HCT116 (cell line): Measurements from ENCODE around the gene ENPP6. TPM values are rescaled to one million over a fixed set of nuclear protein-coding genes. Genes with fewer than 3 reads are reported as not detected.

Source experiments
- ATAC-seq: fragments of 200-7000 bp; cut with Tn5 transposase; 2 replicates; pipeline ENCODE4 v1.9.1; 2020; ENCODE audit warnings: mild to moderate bottlenecking, moderate library complexity
- BruUV-seq: library from RNA; stranded (reverse); fragments of 400-500 nt; replicated peaks from 2 replicates; lab custom pipeline; 2021; lab: Mats Ljungman, UMichigan
- CTCF ChIA-PET: fragments of 300-600 bp; sonication (Branson Sonifier 250); formaldehyde crosslinking; loops from one replicate; lab custom pipeline; 2021; ENCODE audit warnings: antibody characterized with exemption; lab: Charles Lee
- POLR2A ChIA-PET: fragments of 300-600, 350-600 bp; sonication (Branson Sonifier 250); formaldehyde crosslinking; loops from one replicate; lab custom pipeline; 2021; ENCODE audit warnings: antibody characterized with exemption; lab: Charles Lee
- RAD21 ChIA-PET, 2 experiments: fragments of 300-600 bp; sonication (Branson Sonifier 250); formaldehyde crosslinking; loops; one replicate each; lab custom pipeline; 2023; ENCODE audit warnings: low total read pairs in 2 of 2; ENCODE audit not compliant: uncharacterized antibody in 2 of 2, unreplicated experiment in 2 of 2, low non-redundant PET in 1 of 2; lab: Charles Lee
- DNase-seq: peaks from one replicate; pipeline ENCODE4 v3.0.0-alpha.2; 2010; ENCODE audit warnings: low read depth, low spot score
- H2AFZ ChIP-seq: fragments of 200-600 bp; shearing (Covaris generic), sonication (generic); 2 replicates; pipeline ENCODE4 v1.6.1; 2017; ENCODE audit warnings: low read depth, mixed run types, mixed read lengths, antibody characterized with exemption, low read length; ENCODE audit not compliant: poor library complexity, severe bottlenecking
- H3K27ac ChIP-seq: 2 replicates; pipeline ENCODE4 v1.5.1; 2012; ENCODE audit warnings: low read depth, low read length
- H3K27me3 ChIP-seq: fragments of 200-600 bp; sonication (generic); 2 replicates; pipeline ENCODE4 v1.6.1; 2016; ENCODE audit warnings: mixed run types, low read length, mixed read lengths; ENCODE audit not compliant: insufficient read depth
- H3K36me3 ChIP-seq, 2 experiments: fragments of 200-500 bp in 1 of 2; fragments of 200-600 bp in 1 of 2; sonication (Bioruptor generic) in 1 of 2; sonication (generic) in 1 of 2; 2 replicates each; pipeline versions ENCODE4 v1.5.1 to v1.6.1; 2014 to 2016; ENCODE audit warnings: low read length in 2 of 2, inconsistent platforms in 1 of 2, mixed read lengths in 1 of 2, mixed run types in 1 of 2; ENCODE audit not compliant: insufficient read depth in 2 of 2, control insufficient read depth in 1 of 2
- H3K4me1 ChIP-seq, 2 experiments: fragments of 200-600 bp in 1 of 2; sonication (generic) in 1 of 2; 2 replicates each; pipeline versions ENCODE4 v1.5.1 to v1.6.1; 2012 to 2017; ENCODE audit warnings: low read length in 2 of 2, inconsistent platforms in 1 of 2, mild to moderate bottlenecking in 1 of 2, mixed read lengths in 1 of 2, mixed run types in 1 of 2, moderate library complexity in 1 of 2; ENCODE audit not compliant: insufficient read depth in 2 of 2, control insufficient read depth in 1 of 2
- H3K4me2 ChIP-seq: fragments of 200-600 bp; sonication (generic); 2 replicates; pipeline ENCODE4 v1.6.1; 2017; ENCODE audit warnings: mixed run types, low read length, mixed read lengths
- H3K4me3 ChIP-seq, 2 experiments: fragments of 200-600 bp in 1 of 2; sonication (generic) in 1 of 2; replicated peaks in 1 of 2; 2 replicates each; pipeline ENCODE4 v1.5.1; 2011 to 2016; ENCODE audit warnings: low read length in 2 of 2, control low read depth in 1 of 2, low read depth in 1 of 2, mild to moderate bottlenecking in 1 of 2, mixed read lengths in 1 of 2, mixed run types in 1 of 2
- H3K79me2 ChIP-seq: fragments of 200-600 bp; sonication (generic); 2 replicates; pipeline ENCODE4 v1.6.1; 2017; ENCODE audit warnings: mild to moderate bottlenecking, mixed run types, low read length, moderate library complexity, mixed read lengths; ENCODE audit not compliant: insufficient read depth
- H3K9ac ChIP-seq: fragments of 200-600 bp; sonication (generic); 2 replicates; pipeline ENCODE4 v1.6.1; 2016; ENCODE audit warnings: low read length, mixed read lengths
- H3K9me2 ChIP-seq: fragments of 200-600 bp; sonication (generic), shearing (Covaris generic); 2 replicates; pipeline ENCODE4 v1.6.1; 2017; ENCODE audit warnings: mixed run types, mild to moderate bottlenecking, moderate library complexity; ENCODE audit not compliant: insufficient read depth
- H3K9me3 ChIP-seq, 2 experiments: fragments of 200-500 bp in 1 of 2; fragments of 200-600 bp in 1 of 2; sonication (Bioruptor generic) in 1 of 2; sonication (generic) in 1 of 2; 2 replicates each; pipeline ENCODE4 v1.6.1; 2014 to 2017; ENCODE audit warnings: low read length in 2 of 2, mixed read lengths in 2 of 2, inconsistent platforms in 1 of 2, low read depth in 1 of 2, mild to moderate bottlenecking in 1 of 2, mixed run types in 1 of 2, moderate library complexity in 1 of 2; ENCODE audit not compliant: control insufficient read depth in 1 of 2, insufficient read depth in 1 of 2
- H4K20me1 ChIP-seq: fragments of 200-600 bp; sonication (generic), shearing (Covaris generic); 2 replicates; pipeline ENCODE4 v1.6.1; 2017; ENCODE audit warnings: mixed run types, mild to moderate bottlenecking, moderate library complexity; ENCODE audit not compliant: insufficient read depth
- ATF3 ChIP-seq: IDR thresholded peaks from 2 replicates; pipeline ENCODE4 v1.6.1; 2012
- CEBPB ChIP-seq: IDR thresholded peaks from 2 replicates; pipeline ENCODE4 v1.6.1; 2012; ENCODE audit warnings: low read depth
- ELF1 ChIP-seq: IDR thresholded peaks from 2 replicates; pipeline ENCODE4 v1.6.1; 2012; ENCODE audit warnings: low read depth, borderline replicate concordance
- EZH2 ChIP-seq: fragments of 200-600 bp; sonication (generic); IDR thresholded peaks from 2 replicates; pipeline ENCODE4 v1.6.1; 2017; ENCODE audit warnings: antibody characterized with exemption, mixed run types
- EZH2phosphoT487 ChIP-seq: fragments of 200-600 bp; IDR thresholded peaks from 2 replicates; pipeline ENCODE4 v1.6.1; 2018; ENCODE audit warnings: antibody characterized with exemption, borderline replicate concordance
- FOSL1 ChIP-seq: IDR thresholded peaks from 2 replicates; pipeline ENCODE4 v1.6.1; 2012; ENCODE audit warnings: low read depth
- JUND ChIP-seq: IDR thresholded peaks from 2 replicates; pipeline ENCODE4 v1.6.1; 2012
- MAX ChIP-seq: IDR thresholded peaks from 2 replicates; pipeline ENCODE4 v1.6.1; 2012
- POLR2A ChIP-seq: IDR thresholded peaks from 2 replicates; pipeline ENCODE4 v1.7.0; 2011; ENCODE audit warnings: borderline replicate concordance; ENCODE audit not compliant: insufficient read depth, insufficient read length; ENCODE audit errors: extremely low read depth
- POLR2AphosphoS5 ChIP-seq: IDR thresholded peaks from 2 replicates; pipeline ENCODE4 v1.6.1; 2011; ENCODE audit warnings: mild to moderate bottlenecking, low read depth, low read length, moderate library complexity
- RAD21 ChIP-seq: IDR thresholded peaks from 2 replicates; pipeline ENCODE4 v1.6.1; 2012; ENCODE audit warnings: low read depth, mild to moderate bottlenecking
- SIN3A ChIP-seq: IDR thresholded peaks from 2 replicates; pipeline ENCODE4 v1.6.1; 2012; ENCODE audit warnings: low read depth
- SRF ChIP-seq: IDR thresholded peaks from 2 replicates; pipeline ENCODE4 v1.6.1; 2012; ENCODE audit warnings: low read depth
- TCF7L2 ChIP-seq: IDR thresholded peaks from 2 replicates; pipeline ENCODE4 v1.7.0; 2011; ENCODE audit warnings: borderline replicate concordance, inconsistent platforms; ENCODE audit not compliant: insufficient read depth, insufficient read length; ENCODE audit errors: extremely low read depth
- ZBTB33 ChIP-seq: IDR thresholded peaks from 2 replicates; pipeline ENCODE4 v1.6.1; 2011; ENCODE audit warnings: mild to moderate bottlenecking, low read length, moderate library complexity; ENCODE audit not compliant: insufficient replicate concordance; ENCODE audit errors: extremely low read depth
- ZFX ChIP-seq: fragments of 450-650 bp; IDR thresholded peaks from 2 replicates; pipeline ENCODE4 v1.6.1; 2017
- intact Hi-C: fragments of 100-400 bp; cut with micrococcal nuclease; formaldehyde crosslinking; loops from 2 replicates; pipeline ENCODE4 v1.10.0; 2022
- total RNA-seq: library from RNA; stranded (reverse); gene quantifications from one replicate; pipeline ENCODE4 v1.2.1, GENCODE V29; 2021; ENCODE audit not compliant: unreplicated experiment
- TF ChIP-seq, protein P1 (sequence below), 3 experiments: fragments of 200-600 bp in 1 of 3; sonication (generic) in 1 of 3; IDR thresholded peaks in 2 of 3; conservative IDR thresholded peaks in 1 of 3; 2 replicates each; pipeline ENCODE4 v1.5.1; 2012 to 2017; ENCODE audit warnings: low read depth in 2 of 3, low read length in 2 of 3, antibody characterized with exemption in 1 of 3, borderline replicate concordance in 1 of 3, control low read depth in 1 of 3, mild to moderate bottlenecking in 1 of 3, mixed read lengths in 1 of 3, mixed run types in 1 of 3, moderate library complexity in 1 of 3; ENCODE audit not compliant: insufficient read depth in 1 of 3

ENPP6 gene
- total RNA-seq, 1 experiment from 2014 or later = not detected

DNA sequence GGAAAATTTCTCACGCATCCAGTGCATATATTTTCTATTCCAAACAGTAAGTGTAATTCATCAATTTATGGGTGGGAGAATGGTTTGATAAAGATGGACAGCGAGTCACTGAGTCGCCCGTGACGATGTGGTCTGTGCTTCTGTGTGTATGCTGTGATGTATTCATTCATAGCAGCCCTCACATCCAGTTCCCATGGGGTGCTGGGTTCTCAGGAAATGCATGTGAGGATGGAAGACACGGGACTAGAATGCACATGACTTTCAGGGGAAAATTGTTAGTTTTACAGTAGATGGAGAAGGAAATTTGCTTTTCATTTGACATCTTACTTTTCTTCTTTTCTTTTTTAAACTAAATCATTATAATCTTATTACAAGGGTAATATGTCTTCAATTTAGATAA is 159.6 kb downstream of the ENPP6 start:
- ChIA-PET CTCF (no interaction called here), POLR2A (no interaction called here), RAD21 (no interaction called here)
- H3K79me2 ChIP-seq = no peaks in the 10 kb centered on the region
- ATAC-seq (no peak), DNase-seq (no peak)
- no peaks in the 10 kb centered on the region for H3K9me2 ChIP-seq
- BruUV-seq = no TSS peak
- intact Hi-C loops = no loop called here
- H3K9ac ChIP-seq = no peak overlapping the region
- no peaks in the 10 kb centered on the region for H3K9me3 ChIP-seq
- H3K27me3 ChIP-seq = no peaks in the 10 kb centered on the region
- no peak overlapping the region for H3K4me3 ChIP-seq
- H4K20me1 ChIP-seq = no peaks in the 10 kb centered on the region
- no peak overlapping the region for H3K27ac ChIP-seq
- TF ChIP-seq ZFX (no peak), SIN3A (no peak), TCF7L2 (no peak), ZBTB33 (no peak), POLR2AphosphoS5 (no peak), CEBPB (no peak)
- H3K4me2 ChIP-seq = no peak overlapping the region
- H3K4me1 ChIP-seq = no peaks in the 10 kb centered on the region
- no peak overlapping the region for H2AFZ ChIP-seq
- no peaks in the 10 kb centered on the region for H3K36me3 ChIP-seq

DNA sequence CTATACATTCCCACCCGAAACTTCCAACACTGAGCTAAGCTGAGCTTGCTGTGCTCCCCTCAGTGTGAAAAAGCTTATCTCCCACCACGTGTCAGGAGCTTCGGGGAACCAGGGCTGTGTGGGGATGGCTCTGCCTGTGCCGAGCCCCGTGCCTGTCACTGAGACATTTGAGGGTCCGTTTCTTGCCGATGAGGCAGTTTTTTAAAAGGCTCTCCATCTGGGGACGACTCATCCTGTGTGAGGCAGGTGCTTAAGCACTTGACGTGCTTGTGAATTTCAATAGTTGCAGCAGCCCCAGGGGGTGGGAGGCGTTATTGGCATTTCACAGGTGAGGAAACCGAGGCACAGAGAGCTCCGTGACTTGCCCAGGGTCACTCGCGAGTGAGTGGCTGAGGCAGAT is 160.8 kb downstream of the ENPP6 start:
- no peak overlapping the region for H3K4me3 ChIP-seq
- no peak overlapping the region for H3K4me2 ChIP-seq
- H3K9me2 ChIP-seq = no peaks in the 10 kb centered on the region
- DNase-seq = no peak
- H3K4me1 ChIP-seq = no peaks in the 10 kb centered on the region
- no peaks in the 10 kb centered on the region for H3K27me3 ChIP-seq
- no peak overlapping the region for H2AFZ ChIP-seq
- H3K79me2 ChIP-seq = no peaks in the 10 kb centered on the region
- H3K36me3 ChIP-seq = no peaks in the 10 kb centered on the region
- no peak for ATAC-seq
- intact Hi-C loops = no loop called here
- no TSS peak for BruUV-seq
- H3K27ac ChIP-seq = no peak overlapping the region
- no peaks in the 10 kb centered on the region for H4K20me1 ChIP-seq
- H3K9me3 ChIP-seq = no peaks in the 10 kb centered on the region
- CTCF ChIA-PET = no interaction called here
- H3K9ac ChIP-seq = no peak overlapping the region
- POLR2A ChIA-PET = no interaction called here
- TF ChIP-seq MAX (no peak), CEBPB (no peak), TCF7L2 (no peak), FOSL1 (no peak), EZH2 (no peak), ELF1 (no peak), POLR2A (no peak), EZH2phosphoT487 (no peak), RAD21 (no peak), ZFX (no peak), ATF3 (no peak), JUND (no peak), SRF (no peak)
- TF ChIP-seq, protein P1, sequence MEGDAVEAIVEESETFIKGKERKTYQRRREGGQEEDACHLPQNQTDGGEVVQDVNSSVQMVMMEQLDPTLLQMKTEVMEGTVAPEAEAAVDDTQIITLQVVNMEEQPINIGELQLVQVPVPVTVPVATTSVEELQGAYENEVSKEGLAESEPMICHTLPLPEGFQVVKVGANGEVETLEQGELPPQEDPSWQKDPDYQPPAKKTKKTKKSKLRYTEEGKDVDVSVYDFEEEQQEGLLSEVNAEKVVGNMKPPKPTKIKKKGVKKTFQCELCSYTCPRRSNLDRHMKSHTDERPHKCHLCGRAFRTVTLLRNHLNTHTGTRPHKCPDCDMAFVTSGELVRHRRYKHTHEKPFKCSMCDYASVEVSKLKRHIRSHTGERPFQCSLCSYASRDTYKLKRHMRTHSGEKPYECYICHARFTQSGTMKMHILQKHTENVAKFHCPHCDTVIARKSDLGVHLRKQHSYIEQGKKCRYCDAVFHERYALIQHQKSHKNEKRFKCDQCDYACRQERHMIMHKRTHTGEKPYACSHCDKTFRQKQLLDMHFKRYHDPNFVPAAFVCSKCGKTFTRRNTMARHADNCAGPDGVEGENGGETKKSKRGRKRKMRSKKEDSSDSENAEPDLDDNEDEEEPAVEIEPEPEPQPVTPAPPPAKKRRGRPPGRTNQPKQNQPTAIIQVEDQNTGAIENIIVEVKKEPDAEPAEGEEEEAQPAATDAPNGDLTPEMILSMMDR (IDR thresholded peaks at IDR 0.05 in 2 of 3, conservative IDR thresholded peaks at IDR 0.05 in 1 of 3; ENCODE audit: borderline replicate concordance in 1 of 3, insufficient read depth in 1 of 3, low read depth in 2 of 3, low read length in 2 of 3) = no peak
- RAD21 ChIA-PET = no interaction called here
